Liver (tissue), 9 donors: ENCODE results near the gene RNF144B. TPM values are rescaled to one million over a fixed set of nuclear protein-coding genes. Genes with fewer than 3 reads are reported as not detected.

ENCODE experiments used
- DNase-seq: peaks from one replicate; pipeline ENCODE4 v3.0.0-alpha.2; 2017; ENCODE audit warnings: low spot score
- H3K27ac ChIP-seq, 2 donors: one replicate each; pipeline ENCODE4 v1.7.0; 2013; ENCODE audit warnings: inconsistent platforms in 2 of 2, low read length in 2 of 2, control low read depth in 1 of 2, low read depth in 1 of 2, mild to moderate bottlenecking in 1 of 2
- H3K27me3 ChIP-seq, 4 donors: one replicate each; pipeline versions ENCODE4 v1.6.1 to v1.7.0; 2013; ENCODE audit warnings: low read length in 3 of 4, inconsistent platforms in 1 of 4, mild to moderate bottlenecking in 1 of 4, moderate library complexity in 1 of 4; ENCODE audit not compliant: control insufficient read depth in 4 of 4, insufficient read depth in 4 of 4
- H3K36me3 ChIP-seq, 4 donors: one replicate each; pipeline versions ENCODE4 v1.6.1 to v1.7.0; 2013; ENCODE audit warnings: low read length in 3 of 4, mild to moderate bottlenecking in 3 of 4, low read depth in 1 of 4, moderate library complexity in 1 of 4; ENCODE audit not compliant: control insufficient read depth in 4 of 4, insufficient read depth in 3 of 4
- H3K4me1 ChIP-seq, 4 donors: one replicate each; pipeline versions ENCODE4 v1.6.1 to v1.7.0; 2013; ENCODE audit warnings: low read length in 3 of 4, mild to moderate bottlenecking in 3 of 4, moderate library complexity in 1 of 4; ENCODE audit not compliant: control insufficient read depth in 4 of 4, insufficient read depth in 4 of 4
- H3K4me3 ChIP-seq, 3 donors: one replicate each; pipeline versions ENCODE4 v1.6.1 to v1.7.0; 2013; ENCODE audit warnings: low read length in 3 of 3, control low read depth in 1 of 3, low read depth in 1 of 3, mild to moderate bottlenecking in 1 of 3
- H3K9ac ChIP-seq, 2 donors: one replicate each; pipeline ENCODE4 v1.7.0; 2013; ENCODE audit warnings: low read length in 2 of 2, mild to moderate bottlenecking in 2 of 2, moderate library complexity in 2 of 2, control low read depth in 1 of 2, low read depth in 1 of 2
- H3K9me3 ChIP-seq, 4 donors: one replicate each; pipeline versions ENCODE4 v1.6.1 to v1.7.0; 2013; ENCODE audit warnings: low read length in 3 of 4; ENCODE audit not compliant: control insufficient read depth in 4 of 4
- EGR1 ChIP-seq, 2 donors: IDR thresholded peaks; 2 replicates each; pipeline ENCODE4 v1.6.1; 2016 to 2018; ENCODE audit warnings: antibody characterized with exemption in 2 of 2, low read depth in 2 of 2
- FOXA1 ChIP-seq: IDR thresholded peaks from 2 replicates; pipeline ENCODE4 v1.6.1; 2016; ENCODE audit warnings: antibody characterized with exemption
- HNF4A ChIP-seq, 2 donors: conservative IDR thresholded peaks; 2 replicates each; pipeline ENCODE4 v1.6.1; 2016; ENCODE audit warnings: antibody characterized with exemption in 2 of 2, mild to moderate bottlenecking in 2 of 2
- HNF4G ChIP-seq: IDR thresholded peaks from 2 replicates; pipeline ENCODE4 v1.6.1; 2016; ENCODE audit warnings: antibody characterized with exemption
- JUND ChIP-seq, 2 donors: IDR thresholded peaks; 2 replicates each; pipeline ENCODE4 v1.6.1; 2016; ENCODE audit warnings: antibody characterized with exemption in 2 of 2
- MAX ChIP-seq: IDR thresholded peaks from 2 replicates; pipeline ENCODE4 v1.6.1; 2016; ENCODE audit warnings: antibody characterized with exemption
- NR2F2 ChIP-seq: IDR thresholded peaks from 2 replicates; pipeline ENCODE4 v1.6.1; 2016; ENCODE audit warnings: antibody characterized with exemption
- RAD21 ChIP-seq, 2 donors: IDR thresholded peaks; 2 replicates each; pipeline ENCODE4 v1.6.1; 2016; ENCODE audit warnings: antibody characterized with exemption in 2 of 2, mild to moderate bottlenecking in 2 of 2
- RXRA ChIP-seq, 2 donors: IDR thresholded peaks; 2 replicates each; pipeline ENCODE4 v1.6.1; 2017 to 2018; ENCODE audit warnings: antibody characterized with exemption in 2 of 2, mild to moderate bottlenecking in 1 of 2
- SP1 ChIP-seq: IDR thresholded peaks from 2 replicates; pipeline ENCODE4 v1.6.1; 2018; ENCODE audit warnings: antibody characterized with exemption, mild to moderate bottlenecking
- ZBTB33 ChIP-seq: IDR thresholded peaks from 2 replicates; pipeline ENCODE4 v1.6.1; 2016; ENCODE audit warnings: antibody characterized with exemption
- WGBS: extraction: QIAGEN DNeasy Blood & Tissue Kit; methylation state at CpG from one replicate; pipeline ENCODE4 v1.1.7; 2013; 5-methylcytosine and 5-hydroxymethylcytosine counted together
- polyA plus RNA-seq, 2 donors: library from polyadenylated mRNA; stranded (reverse) in 1 of 2; unstranded in 1 of 2; fragments of 200-250 nt in 1 of 2; fragments of >200 nt in 1 of 2; fragmentation: Nextera tagmentation in 1 of 2; extraction: Ambion mirVana in 1 of 2; gene quantifications; one replicate each; pipeline versions ENCODE4 v1.2.1 to v1.2.3, GENCODE V29; 2013 to 2015
- total RNA-seq, 2 donors: library from RNA; depleted of rRNA; stranded (reverse); fragments of >200 nt; gene quantifications; one replicate each; pipeline ENCODE4 v1.2.3, GENCODE V29; 2014
- TF ChIP-seq, protein P1 (sequence below): fragments of 150-350 bp; IDR thresholded peaks from 2 replicates; pipeline ENCODE4 v1.5.1; 2017; ENCODE audit warnings: improper control_type of control experiment, low read depth, low read length; ENCODE audit not compliant: missing input control
- TF ChIP-seq, protein P2 (sequence below): IDR thresholded peaks from 2 replicates; pipeline ENCODE4 v1.6.1; 2016; ENCODE audit warnings: antibody characterized with exemption
- donor health status: healthy.
- donor health status: healthy.
- donor health status: healthy.
- donor health status: healthy.
- donor health status: healthy.

RNF144B gene
- total and polyA plus RNA-seq, 4 donors = 3.0 to 15.1 (median 7.6) TPM

GRCh38 chr6:18383441-18383840 lies 3.7 kb upstream of the RNF144B start:
- DNase-seq = no peak
- H3K4me1 ChIP-seq = peaks cover 0 to 18% (median 12%) of the 10 kb centered on the region in 4 donors
- no peak for TF ChIP-seq HNF4A (conservative IDR thresholded peaks at IDR 0.05)
- TF ChIP-seq, protein P1, sequence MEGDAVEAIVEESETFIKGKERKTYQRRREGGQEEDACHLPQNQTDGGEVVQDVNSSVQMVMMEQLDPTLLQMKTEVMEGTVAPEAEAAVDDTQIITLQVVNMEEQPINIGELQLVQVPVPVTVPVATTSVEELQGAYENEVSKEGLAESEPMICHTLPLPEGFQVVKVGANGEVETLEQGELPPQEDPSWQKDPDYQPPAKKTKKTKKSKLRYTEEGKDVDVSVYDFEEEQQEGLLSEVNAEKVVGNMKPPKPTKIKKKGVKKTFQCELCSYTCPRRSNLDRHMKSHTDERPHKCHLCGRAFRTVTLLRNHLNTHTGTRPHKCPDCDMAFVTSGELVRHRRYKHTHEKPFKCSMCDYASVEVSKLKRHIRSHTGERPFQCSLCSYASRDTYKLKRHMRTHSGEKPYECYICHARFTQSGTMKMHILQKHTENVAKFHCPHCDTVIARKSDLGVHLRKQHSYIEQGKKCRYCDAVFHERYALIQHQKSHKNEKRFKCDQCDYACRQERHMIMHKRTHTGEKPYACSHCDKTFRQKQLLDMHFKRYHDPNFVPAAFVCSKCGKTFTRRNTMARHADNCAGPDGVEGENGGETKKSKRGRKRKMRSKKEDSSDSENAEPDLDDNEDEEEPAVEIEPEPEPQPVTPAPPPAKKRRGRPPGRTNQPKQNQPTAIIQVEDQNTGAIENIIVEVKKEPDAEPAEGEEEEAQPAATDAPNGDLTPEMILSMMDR = no peak
- TF ChIP-seq EGR1 (IDR thresholded peaks at IDR 0.05; ENCODE audit: low read depth in 2 of 2) = no peak
- TF ChIP-seq MAX = no peak
- no peak for TF ChIP-seq RAD21 (IDR thresholded peaks at IDR 0.05)
- TF ChIP-seq SP1 = no peak
- TF ChIP-seq ZBTB33 = no peak
- H3K27ac ChIP-seq = no peak overlapping the region
- H3K36me3 ChIP-seq = no peaks in the 10 kb centered on the region
- H3K9me3 ChIP-seq = no peaks in the 10 kb centered on the region
- WGBS = 93% methylated on average over 2 of the region's 2 CpGs
- no peak overlapping the region for H3K4me3 ChIP-seq
- H3K27me3 ChIP-seq = no peaks in the 10 kb centered on the region
- H3K9ac ChIP-seq = no peak overlapping the region

DNA sequence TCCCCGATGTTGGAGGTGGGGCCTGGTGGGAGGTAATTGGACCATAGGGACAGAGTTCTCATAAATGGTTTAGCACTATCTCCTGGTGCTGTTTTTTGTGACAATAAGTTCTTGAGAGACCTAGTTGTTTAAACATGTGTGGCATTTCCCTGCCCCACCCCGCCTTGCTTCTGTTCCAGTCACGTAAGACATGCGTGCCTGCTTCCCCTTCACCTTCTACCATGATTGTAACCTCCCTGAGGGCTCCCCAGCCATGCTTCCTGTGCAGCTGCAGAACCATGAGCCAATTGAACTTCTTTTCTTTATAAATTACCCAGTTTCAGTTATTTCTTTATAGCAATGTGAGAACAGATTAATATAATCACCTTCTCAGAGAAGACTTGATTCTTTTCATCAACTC lies 2.5 kb upstream of the RNF144B start:
- DNase-seq = no peak
- WGBS = 94% methylated on average over 4 of the region's 4 CpGs
- Histone ChIP-seq H3K4me3 (no peak overlapping the region), H3K4me1 (peaks cover 0 to 18% (median 13%) of the 10 kb centered on the region in 4 donors), H3K27me3 (no peaks in the 10 kb centered on the region), H3K36me3 (no peaks in the 10 kb centered on the region), H3K9ac (no peak overlapping the region), H3K9me3 (no peaks in the 10 kb centered on the region), H3K27ac (no peak overlapping the region)
- TF ChIP-seq FOXA1 = no peak
- TF ChIP-seq MAX = no peak
- TF ChIP-seq ZBTB33 = no peak
- TF ChIP-seq RAD21 (IDR thresholded peaks at IDR 0.05) = no peak
- no peak for TF ChIP-seq EGR1 (IDR thresholded peaks at IDR 0.05; ENCODE audit: low read depth in 2 of 2)

DNA sequence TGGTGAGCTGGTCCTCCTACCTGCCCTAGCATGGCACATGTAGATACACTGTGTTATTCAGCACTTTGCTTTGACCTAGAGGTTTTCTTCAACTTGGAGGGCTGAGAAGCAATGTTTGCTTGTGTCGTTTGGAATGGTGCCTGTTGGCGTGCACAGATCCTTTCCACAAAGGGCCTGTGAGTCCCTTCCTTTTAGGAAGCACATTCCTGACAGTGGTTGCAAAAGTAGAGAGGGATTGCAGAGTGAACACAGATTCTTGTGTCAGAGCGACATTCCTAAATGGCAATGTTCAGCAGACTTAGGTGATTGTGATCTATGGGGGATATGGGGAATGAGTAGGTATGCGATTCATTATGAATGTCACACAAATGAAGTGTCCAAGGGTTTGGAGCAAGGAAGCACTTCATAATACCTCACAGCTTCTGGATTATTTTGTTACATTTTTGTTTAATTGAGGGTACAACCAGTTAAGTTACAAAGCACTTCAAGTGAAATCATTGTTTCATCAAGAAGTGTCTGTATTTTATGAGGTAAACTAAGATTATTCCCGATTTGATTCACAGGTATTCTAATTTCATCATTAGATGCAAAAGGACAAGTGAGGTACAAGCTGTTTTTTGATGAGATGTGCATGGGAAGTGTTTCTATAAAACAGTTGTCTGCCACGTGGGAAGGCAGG lies 713 bp upstream of the RNF144B start:
- Histone ChIP-seq H3K9ac (no peak overlapping the region), H3K27ac (peak overlapping the region; percentile 85 to 97), H3K27me3 (no peaks in the 10 kb centered on the region), H3K4me1 (peaks cover 0 to 29% (median 21%) of the 10 kb centered on the region in 4 donors), H3K4me3 (peak overlapping the region in 1 of 3 donors; percentile 98), H3K36me3 (no peaks in the 10 kb centered on the region), H3K9me3 (no peaks in the 10 kb centered on the region)
- no peak for DNase-seq
- TF ChIP-seq RAD21 (IDR thresholded peaks at IDR 0.05) = peak in 1 of 2 donors; percentile 60
- peak; percentile 40 for TF ChIP-seq NR2F2
- peak; percentile 72 for TF ChIP-seq MAX
- TF ChIP-seq EGR1 (IDR thresholded peaks at IDR 0.05; ENCODE audit: low read depth in 2 of 2) = peak; percentile 68 to 96
- TF ChIP-seq, protein P2, sequence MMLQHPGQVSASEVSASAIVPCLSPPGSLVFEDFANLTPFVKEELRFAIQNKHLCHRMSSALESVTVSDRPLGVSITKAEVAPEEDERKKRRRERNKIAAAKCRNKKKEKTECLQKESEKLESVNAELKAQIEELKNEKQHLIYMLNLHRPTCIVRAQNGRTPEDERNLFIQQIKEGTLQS = peak; percentile 63
- no peak for TF ChIP-seq HNF4G
- TF ChIP-seq RXRA (IDR thresholded peaks at IDR 0.05) = peak; percentile 30 to 74
- TF ChIP-seq HNF4A (conservative IDR thresholded peaks at IDR 0.05) = peak; percentile 39 to 61
- TF ChIP-seq, protein P1 = no peak
- peak; percentile 67 for TF ChIP-seq SP1
- TF ChIP-seq JUND (IDR thresholded peaks at IDR 0.05) = peak; percentile 11 to 69
- WGBS = 31% methylated on average over 6 of the region's 6 CpGs
